HL-60/S4 treated with phorbol 12-myristate 13-acetate at 8.2 ng/mL for 4 days and 3 days (cell line): ENCODE measurements around the gene STS.
"Not testable (repeated sequence)": the region's sequence is repeated elsewhere in the genome, so short reads cannot be mapped to it uniquely, and the experiment has no call there.

Source experiments
- in situ Hi-C: fragments of 300-500 bp; cut with MboI; formaldehyde crosslinking; loops from 2 replicates; pipeline ENCODE4 v1.15.0; 2022; ENCODE audit warnings: low sequenced_read_pairs

The STS gene

DNA sequence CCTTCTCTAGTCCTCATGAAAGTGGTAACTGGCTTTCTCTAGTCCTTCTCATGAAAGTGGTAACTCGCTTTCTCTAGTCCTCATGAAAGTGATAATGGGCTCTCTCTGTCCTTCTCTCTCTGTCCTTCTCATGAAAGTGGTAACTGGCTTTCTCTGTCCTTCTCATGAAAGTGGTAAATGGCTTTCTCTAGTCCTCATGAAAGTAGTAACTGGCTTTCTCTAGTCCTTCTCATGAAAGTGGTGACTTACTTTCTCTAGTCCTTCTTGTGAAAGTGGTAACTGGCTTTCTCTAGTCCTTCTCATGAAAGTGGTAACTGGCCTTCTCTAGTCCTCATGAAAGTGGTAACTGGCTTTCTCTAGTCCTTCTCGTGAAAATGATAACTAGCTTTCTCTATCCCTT, 31.3 kb downstream of the STS start:
- in situ Hi-C loops, result not testable (repeated sequence)

DNA sequence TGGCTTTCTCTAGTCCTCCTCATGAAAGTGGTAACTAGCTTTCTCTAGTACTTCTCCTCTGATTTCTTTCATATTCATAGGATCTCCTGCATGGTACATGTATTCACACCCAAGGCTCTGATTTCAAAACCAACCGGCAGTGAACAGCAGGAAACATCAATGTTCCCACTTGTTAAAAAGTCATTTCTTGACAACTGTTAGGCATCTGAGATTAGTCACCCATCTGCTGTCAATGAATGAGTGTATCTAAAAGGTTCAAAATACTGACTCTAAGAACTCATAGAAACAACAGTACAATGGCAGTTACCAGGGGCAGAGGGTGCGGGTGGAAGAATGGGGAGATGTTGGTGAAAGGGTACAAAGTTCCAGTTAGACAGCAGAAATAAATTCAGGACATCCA, 31.9 kb downstream of the STS start:
- in situ Hi-C loops, result no loop called here

DNA sequence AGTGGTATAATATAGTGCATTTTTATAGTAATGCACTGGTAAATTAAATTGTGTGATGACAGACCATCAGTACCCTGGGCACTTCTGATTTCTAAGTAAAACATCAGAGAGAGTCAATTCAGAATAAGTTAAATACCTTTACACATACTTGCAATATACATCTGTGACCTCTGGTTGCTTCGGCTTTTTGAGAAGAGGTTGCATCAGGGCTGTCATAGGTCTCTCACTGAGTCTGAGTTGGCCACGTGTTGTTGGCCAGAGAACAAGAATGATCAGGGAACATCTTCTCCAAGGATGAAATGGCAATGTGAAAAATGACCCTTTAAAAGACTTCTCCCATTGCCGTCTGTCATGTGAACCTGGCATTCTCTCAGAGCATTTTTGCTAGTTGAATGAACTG, 37.3 kb downstream of the STS start:
- in situ Hi-C loops, result no loop called here

DNA sequence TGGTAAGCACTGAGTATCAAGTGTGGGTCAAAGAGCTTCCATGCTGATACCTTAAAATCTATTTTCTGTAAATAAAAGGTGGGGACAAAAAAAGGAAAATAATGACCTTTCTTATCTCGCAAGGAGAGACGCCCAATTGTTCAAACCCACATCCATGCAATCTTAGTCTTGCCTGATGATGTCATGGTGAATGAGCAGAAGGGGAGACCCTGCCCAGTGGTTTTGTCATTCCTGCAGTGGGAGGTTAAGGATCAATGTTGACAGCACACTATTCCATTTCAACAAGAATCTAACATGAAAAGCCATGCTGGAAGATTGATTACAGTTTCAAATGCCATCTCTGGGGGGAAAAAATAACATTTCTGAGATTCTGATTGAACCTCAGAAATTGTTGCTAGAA, 41.2 kb downstream of the STS start:
- in situ Hi-C loops, result no loop called here

DNA sequence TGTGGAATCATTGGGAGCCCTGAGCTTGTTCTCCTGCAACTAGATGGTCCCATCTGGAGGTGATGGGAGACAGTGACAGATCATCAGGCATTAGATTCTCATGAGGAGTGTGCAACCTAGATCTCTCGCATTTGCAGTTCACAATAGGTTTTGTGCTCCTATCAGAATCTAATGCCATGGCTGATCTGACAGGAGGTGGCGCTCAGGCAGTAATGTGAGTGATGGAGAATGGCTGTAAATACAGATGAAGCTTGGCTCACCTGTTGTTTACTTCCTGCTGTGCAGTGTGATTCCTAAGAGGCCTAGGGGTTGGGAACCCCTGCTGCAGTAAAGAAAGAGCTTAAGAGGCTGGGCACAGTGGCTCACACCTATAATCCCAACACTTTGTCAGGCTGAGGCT, 42.6 kb downstream of the STS start:
- in situ Hi-C loops, result no loop called here

DNA sequence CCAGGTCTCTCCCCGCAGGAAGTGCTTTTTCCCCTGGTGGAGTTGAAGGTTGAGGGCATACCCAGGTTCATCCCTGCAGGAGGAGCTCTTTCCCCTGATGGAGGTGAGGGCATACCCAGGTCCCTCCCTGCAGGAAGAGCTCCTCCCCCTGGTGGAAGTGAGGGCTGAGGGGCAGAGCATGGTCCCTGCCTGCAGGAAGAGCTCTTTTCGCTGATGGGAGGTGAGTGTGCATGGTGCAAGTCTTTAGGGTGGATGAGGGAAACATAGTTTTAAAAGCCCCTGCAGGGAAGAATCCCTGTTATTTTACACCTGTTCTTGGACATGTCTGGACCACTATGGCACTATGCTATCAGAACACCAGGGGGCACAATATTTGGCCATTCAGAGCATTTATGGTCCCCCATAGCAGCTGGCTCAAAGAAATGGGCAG, 44.2 kb downstream of the STS start:
- in situ Hi-C loops, result no loop called here

DNA sequence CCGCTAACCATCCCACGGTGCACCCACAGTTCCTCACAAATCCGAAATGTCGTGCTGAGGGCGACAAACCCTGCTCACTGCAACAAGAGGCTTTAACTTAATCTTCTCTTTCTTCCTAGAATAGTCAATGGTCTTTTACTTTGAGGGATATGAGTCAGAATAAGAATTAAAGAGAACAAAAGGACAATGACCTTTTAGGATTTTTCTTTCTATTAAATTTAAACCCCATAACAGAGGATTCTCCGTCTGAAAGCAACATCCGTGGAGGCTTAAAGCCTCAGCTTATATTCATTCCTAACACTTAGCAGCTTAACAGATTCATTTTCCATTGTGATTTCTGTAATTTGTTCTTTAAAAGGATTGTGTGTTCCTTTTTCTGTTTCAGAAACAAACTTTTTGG, 45.4 kb downstream of the STS start:
- in situ Hi-C loops, result no loop called here

DNA sequence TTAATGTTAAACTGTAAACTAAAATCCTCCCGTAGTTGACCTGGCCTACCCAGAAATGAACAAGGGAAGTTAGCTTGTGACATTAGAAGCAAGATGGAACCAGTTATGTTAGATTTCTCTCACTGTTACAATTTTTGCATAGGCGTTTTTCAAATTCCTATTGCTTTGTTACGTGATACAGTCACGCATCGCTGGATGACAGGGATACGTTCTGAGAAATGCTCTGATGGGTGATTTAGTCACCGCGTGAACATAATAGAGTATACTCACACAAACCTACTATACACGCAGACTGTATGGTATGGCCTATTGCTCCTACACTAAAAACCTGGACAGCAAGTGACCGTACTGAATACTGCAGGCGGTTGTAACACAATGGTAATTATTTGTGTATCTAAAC, 47.1 kb downstream of the STS start:
- in situ Hi-C loops, result no loop called here
